GM12801 (cell line): ENCODE results near the gene MGAT4B.

ENCODE experiments used
- CTCF ChIP-seq: IDR thresholded peaks from one replicate; pipeline ENCODE4 v1.5.1; 2011; ENCODE audit warnings: control low read depth; ENCODE audit not compliant: insufficient read length; ENCODE audit errors: extremely low read depth

The MGAT4B gene

GRCh38 chr5:179794575-179794974 is 12.1 kb downstream of the MGAT4B start:
- no peak for TF ChIP-seq CTCF

- no peak for TF ChIP-seq CTCF
These were observed 12.5 kb downstream of the MGAT4B start for GRCh38 chr5:179794171-179794570.

GRCh38 chr5:179793468-179794139 is 13.1 kb downstream of the MGAT4B start, which contains the start of gene LTC4S:
LTC4S (plus strand) TSS chr5:179793986; CDS start chr5:179794081, 95 bp downstream.
- TF ChIP-seq CTCF: no peak

- TF ChIP-seq CTCF: no peak
These were observed 13.8 kb downstream of the MGAT4B start for GRCh38 chr5:179792612-179793467.

- TF ChIP-seq CTCF: no peak
These were observed 14.6 kb downstream of the MGAT4B start for GRCh38 chr5:179791881-179792611.

GRCh38 chr5:179788193-179788854 is 18.3 kb downstream of the MGAT4B start:
- no peak for TF ChIP-seq CTCF
